DOHH2 (cell line): ENCODE measurements around the gene UBL4A.

Experiments used
- EZH2phosphoT487 ChIP-seq: fragments of 200-600 bp; sonication (generic); IDR thresholded peaks from 2 replicates; pipeline ENCODE4 v1.6.1; 2017; ENCODE audit warnings: borderline replicate concordance, mild to moderate bottlenecking, antibody characterized with exemption, low read length, moderate library complexity, mixed read lengths
- TF ChIP-seq, protein P1 (sequence below): fragments of 200-600 bp; sonication (generic); IDR thresholded peaks from one replicate; pipeline ENCODE4 v1.5.1; 2014; ENCODE audit warnings: antibody characterized with exemption, mild to moderate bottlenecking, low read depth, low read length; ENCODE audit not compliant: poor library complexity, severe bottlenecking

DNA sequence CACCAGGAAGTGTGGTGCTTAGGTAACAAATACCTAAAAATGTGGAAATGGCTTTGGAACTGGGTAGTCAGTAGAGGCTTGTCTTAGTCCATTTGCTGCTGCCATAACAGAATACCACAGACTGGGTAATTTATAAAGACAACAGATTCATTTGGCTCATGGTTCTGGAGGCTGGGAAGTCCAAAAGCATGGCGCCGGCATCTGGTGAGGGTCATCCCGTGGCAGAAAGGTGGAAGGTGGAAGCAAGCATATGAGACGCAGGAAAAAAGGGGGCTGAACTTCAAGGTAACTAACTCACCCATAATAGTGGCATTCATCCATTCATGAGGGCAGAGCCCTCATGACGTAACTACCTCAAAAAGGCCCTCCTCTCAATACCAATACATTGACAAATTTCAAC, 23.0 kb upstream of the UBL4A start:
- TF ChIP-seq, protein P1, sequence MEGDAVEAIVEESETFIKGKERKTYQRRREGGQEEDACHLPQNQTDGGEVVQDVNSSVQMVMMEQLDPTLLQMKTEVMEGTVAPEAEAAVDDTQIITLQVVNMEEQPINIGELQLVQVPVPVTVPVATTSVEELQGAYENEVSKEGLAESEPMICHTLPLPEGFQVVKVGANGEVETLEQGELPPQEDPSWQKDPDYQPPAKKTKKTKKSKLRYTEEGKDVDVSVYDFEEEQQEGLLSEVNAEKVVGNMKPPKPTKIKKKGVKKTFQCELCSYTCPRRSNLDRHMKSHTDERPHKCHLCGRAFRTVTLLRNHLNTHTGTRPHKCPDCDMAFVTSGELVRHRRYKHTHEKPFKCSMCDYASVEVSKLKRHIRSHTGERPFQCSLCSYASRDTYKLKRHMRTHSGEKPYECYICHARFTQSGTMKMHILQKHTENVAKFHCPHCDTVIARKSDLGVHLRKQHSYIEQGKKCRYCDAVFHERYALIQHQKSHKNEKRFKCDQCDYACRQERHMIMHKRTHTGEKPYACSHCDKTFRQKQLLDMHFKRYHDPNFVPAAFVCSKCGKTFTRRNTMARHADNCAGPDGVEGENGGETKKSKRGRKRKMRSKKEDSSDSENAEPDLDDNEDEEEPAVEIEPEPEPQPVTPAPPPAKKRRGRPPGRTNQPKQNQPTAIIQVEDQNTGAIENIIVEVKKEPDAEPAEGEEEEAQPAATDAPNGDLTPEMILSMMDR, result no peak
- no peak for TF ChIP-seq EZH2phosphoT487
